K562 (cell line): ENCODE results near the gene RABGAP1L. TPM values are rescaled to one million over a fixed set of nuclear protein-coding genes. Genes with fewer than 3 reads are reported as not detected.
A peak's percentile ranks its signal among the peaks of the same experiment; 100 is the strongest.

ENCODE experiments used
- ATAC-seq: fragments of 200-7000 bp; cut with Tn5 transposase; 3 replicates; pipeline ENCODE4 v1.9.1; 2020; ENCODE audit warnings: moderate library complexity
- BruUV-seq: library from RNA; stranded (reverse); fragments of 400-500 nt; replicated peaks from 2 replicates; lab custom pipeline; 2021; lab: Mats Ljungman, UMichigan
- CTCF ChIA-PET: fragments of 300-600 bp; formaldehyde crosslinking; extraction: SDS; loops from one replicate; lab custom pipeline; 2021; ENCODE audit warnings: low intra/inter-chr PET ratio; lab: Yijun Ruan, JAX
- POLR2A ChIA-PET: fragments of 300-600, 350-650 bp; sonication (Branson Sonifier 250); formaldehyde crosslinking; extraction: SDS; loops from one replicate; lab custom pipeline; 2021; ENCODE audit warnings: antibody characterized with exemption, inconsistent platforms; lab: Yijun Ruan, JAX
- DNase-seq, 4 experiments: peaks; one replicate each; pipeline versions ENCODE4 v3.0.0 to v3.0.0-alpha.2; 2011 to 2018; ENCODE audit warnings: low spot score in 3 of 4, mixed read lengths in 3 of 4; ENCODE audit errors: extremely low read depth in 1 of 4
- FAIRE-seq: peaks from 2 replicates; lab custom pipeline; 2011; peaks lifted over from hg19 to GRCh38; lab: Jason Lieb, UNC
- H2AFZ ChIP-seq: 2 replicates; pipeline ENCODE4 v1.6.0; 2011; ENCODE audit warnings: low read depth, low read length, control low read depth, inconsistent platforms
- H3K27ac ChIP-seq: fragments of 200-600 bp; 3 replicates; pipeline ENCODE4 v1.8.0; 2011; ENCODE audit warnings: low read depth, mild to moderate bottlenecking, control low read depth, inconsistent platforms, low read length, moderate library complexity, mixed read lengths; ENCODE audit errors: extremely low read depth
- H3K27me3 ChIP-seq, 2 experiments: fragments of 300-600 bp in 1 of 2; 2 replicates in 1 of 2; 3 replicates in 1 of 2; pipeline versions ENCODE4 v1.6.0 to v1.8.0; 2011; ENCODE audit warnings: inconsistent platforms in 2 of 2, low read length in 2 of 2, mild to moderate bottlenecking in 1 of 2, mixed read lengths in 1 of 2, moderate library complexity in 1 of 2; ENCODE audit not compliant: control insufficient read depth in 2 of 2, insufficient read depth in 2 of 2
- H3K36me3 ChIP-seq: fragments of 300-600 bp; 3 replicates; pipeline ENCODE4 v1.8.0; 2011; ENCODE audit warnings: mild to moderate bottlenecking, low read length, inconsistent platforms; ENCODE audit not compliant: control insufficient read depth, insufficient read depth
- H3K4me1 ChIP-seq, 2 experiments: fragments of 200-600 bp in 1 of 2; replicated peaks in 1 of 2; 2 replicates in 1 of 2; 3 replicates in 1 of 2; pipeline versions ENCODE4 v1.5.1 to v1.8.0; 2011; ENCODE audit warnings: inconsistent platforms in 2 of 2, low read length in 2 of 2, mild to moderate bottlenecking in 1 of 2, mixed read lengths in 1 of 2, moderate library complexity in 1 of 2; ENCODE audit not compliant: control insufficient read depth in 2 of 2, insufficient read depth in 2 of 2
- H3K4me2 ChIP-seq: 2 replicates; pipeline ENCODE4 v1.6.1; 2011; ENCODE audit warnings: low read length, control low read depth, inconsistent platforms, mixed read lengths; ENCODE audit not compliant: insufficient read depth
- H3K4me3 ChIP-seq: fragments of 200-600 bp; sonication (generic), shearing (Covaris generic); 2 replicates; pipeline ENCODE4 v1.5.1; 2016; ENCODE audit warnings: control low read depth, inconsistent platforms
- H3K79me2 ChIP-seq: fragments of 200-600 bp; 3 replicates; pipeline ENCODE4 v1.8.0; 2011; ENCODE audit warnings: low read length, inconsistent platforms; ENCODE audit not compliant: control insufficient read depth, insufficient read depth
- H3K9ac ChIP-seq, 2 experiments: 2 replicates each; pipeline versions ENCODE4 v1.6.0 to v1.6.1; 2011; ENCODE audit warnings: low read depth in 2 of 2, low read length in 2 of 2, control low read depth in 1 of 2, inconsistent platforms in 1 of 2, mild to moderate bottlenecking in 1 of 2, mixed read lengths in 1 of 2; ENCODE audit not compliant: insufficient read depth in 1 of 2
- H3K9me1 ChIP-seq: one replicate; pipeline ENCODE4 v1.6.0; 2011; ENCODE audit warnings: inconsistent platforms, mild to moderate bottlenecking, low read length, moderate library complexity; ENCODE audit not compliant: control insufficient read depth, insufficient read depth
- H3K9me3 ChIP-seq: replicated peaks from 2 replicates; pipeline ENCODE4 v1.5.1; 2011; ENCODE audit warnings: low read depth, low read length, inconsistent platforms; ENCODE audit not compliant: control insufficient read depth, insufficient read depth
- H4K20me1 ChIP-seq: replicated peaks from 2 replicates; pipeline ENCODE4 v1.6.1; 2011; ENCODE audit warnings: low read length, inconsistent platforms, mixed read lengths; ENCODE audit not compliant: control insufficient read depth, insufficient read depth
- ELF4 ChIP-seq: fragments of 450-650 bp; formaldehyde crosslinking; IDR thresholded peaks from 2 replicates; pipeline ENCODE4 v1.4.0; 2022; ENCODE audit warnings: missing genetic modification characterization
- FIP1L1 ChIP-seq: fragments of 200-400 bp; formaldehyde crosslinking; IDR thresholded peaks from 2 replicates; pipeline ENCODE4 v1.6.1; 2018; ENCODE audit warnings: mild to moderate bottlenecking, low read depth, low read length; ENCODE audit not compliant: poor library complexity, severe bottlenecking
- NCOA6 ChIP-seq: fragments of 450-650 bp; IDR thresholded peaks from 2 replicates; pipeline ENCODE4 v1.6.1; 2017; ENCODE audit warnings: mild to moderate bottlenecking
- NRF1 ChIP-seq, 2 experiments: fragments of 450-650 bp; IDR thresholded peaks in 1 of 2; conservative IDR thresholded peaks in 1 of 2; 2 replicates each; pipeline ENCODE4 v1.6.1; 2014; ENCODE audit warnings: mild to moderate bottlenecking in 2 of 2
- POLR2G ChIP-seq: fragments of 200-400 bp; formaldehyde crosslinking; IDR thresholded peaks from 2 replicates; pipeline ENCODE4 v1.6.1; 2017; ENCODE audit warnings: low read depth, mild to moderate bottlenecking, antibody characterized with exemption, low read length, moderate library complexity
- RBM22 ChIP-seq: fragments of 200-400 bp; formaldehyde crosslinking; IDR thresholded peaks from 2 replicates; pipeline ENCODE4 v1.6.1; 2018; ENCODE audit warnings: low read length, low read depth; ENCODE audit not compliant: poor library complexity, severe bottlenecking
- TEAD1 ChIP-seq, 2 experiments: fragments of 450-650 bp in 1 of 2; sonication (generic) in 1 of 2; formaldehyde crosslinking; IDR thresholded peaks; 2 replicates each; pipeline versions ENCODE4 v1.4.0 to v1.8.0; 2020 to 2022; ENCODE audit warnings: mild to moderate bottlenecking in 2 of 2, missing genetic modification reagents in 1 of 2
- YY1 ChIP-seq, 3 experiments: IDR thresholded peaks; 2 replicates each; pipeline ENCODE4 v1.6.1; 2011; ENCODE audit warnings: low read length in 2 of 3, mild to moderate bottlenecking in 2 of 3, moderate library complexity in 2 of 3, borderline replicate concordance in 1 of 3, control low read depth in 1 of 3, low read depth in 1 of 3; ENCODE audit not compliant: insufficient read depth in 3 of 3, insufficient replicate concordance in 2 of 3, control insufficient read depth in 1 of 3, insufficient read length in 1 of 3; ENCODE audit errors: extremely low read depth in 1 of 3
- ZBED1 ChIP-seq: IDR thresholded peaks from 2 replicates; pipeline ENCODE4 v1.6.1; 2014
- ZBTB1 ChIP-seq: sonication (generic); formaldehyde crosslinking; IDR thresholded peaks from 2 replicates; pipeline ENCODE4 v1.8.1; 2023; ENCODE audit warnings: missing genetic modification reagents, low read depth, mild to moderate bottlenecking, borderline replicate concordance
- ZFP1 ChIP-seq: fragments of 450-650 bp; formaldehyde crosslinking; IDR thresholded peaks from 2 replicates; pipeline ENCODE4 v1.4.0; 2020; ENCODE audit warnings: mild to moderate bottlenecking, mixed read lengths
- WGBS: fragments of 100-300 bp; shearing (Covaris generic); methylation state at CpG from one replicate; pipeline ENCODE4 v1.1.6; 2016; ENCODE audit warnings: low coverage, mixed read lengths; ENCODE audit not compliant: insufficient coverage; ENCODE audit errors: missing lambda C conversion rate; 5-methylcytosine and 5-hydroxymethylcytosine counted together
- in situ Hi-C: fragments of 300-500 bp; cut with MboI; formaldehyde crosslinking; loops from 4 replicates; pipeline ENCODE4 v1.15.0; 2018; ENCODE audit warnings: inconsistent platforms, mixed read lengths
- intact Hi-C: fragments of 100-400 bp; cut with micrococcal nuclease; formaldehyde crosslinking; loops from 2 replicates; pipeline ENCODE4 v1.14.2; 2022
- polyA plus RNA-seq, 8 experiments: library from polyadenylated mRNA; depleted of rRNA in 4 of 8; stranded (reverse) in 5 of 8; unstranded in 3 of 8; fragments of >200 nt; fragmentation: Nextera tagmentation in 2 of 8; fragmentation: Illumina TruSeq in 1 of 8; extraction: Ambion mirVana in 2 of 8; extraction: Trizol in 1 of 8; gene quantifications; 2 replicates each; pipeline versions ENCODE4 v1.2.1 to v1.2.3, GENCODE V29; 2011 to 2014; ENCODE audit warnings: inconsistent platforms in 1 of 8, missing spikeins in 1 of 8
- total RNA-seq, 7 experiments: library from RNA; depleted of rRNA in 6 of 7; stranded (reverse); fragments of >200 nt in 6 of 7; fragmentation: Illumina TruSeq in 2 of 7; extraction: Trizol in 2 of 7; gene quantifications; 2 replicates each; pipeline versions ENCODE4 v1.2.1 to v1.2.3, GENCODE V29; 2011 to 2021; ENCODE audit warnings: low replicate concordance in 1 of 7
- TF ChIP-seq, protein P1 (sequence below): fragments of 250-450 bp; sonication (Bioruptor Pico); IDR thresholded peaks from 2 replicates; pipeline ENCODE4 v1.5.0; 2021; ENCODE audit warnings: mild to moderate bottlenecking, moderate library complexity
- TF ChIP-seq, protein P2 (sequence below): fragments of 250-450 bp; sonication (Bioruptor Pico); IDR thresholded peaks from 2 replicates; pipeline ENCODE4 v1.4.0; 2020; ENCODE audit warnings: mild to moderate bottlenecking, moderate library complexity

Gene RABGAP1L
- total and polyA plus RNA-seq, 9 of the 15 experiments (the other 6 are each of a cell fraction or from before 2014, with no cell fraction given): 16.5 to 44.9 (median 26.7) TPM

- no peak overlapping the region for H2AFZ ChIP-seq
- no peak overlapping the region for H3K4me3 ChIP-seq
- ATAC-seq: no peak
- no TSS peak for BruUV-seq
- 79% methylated on average over 41 of the region's 50 CpGs for WGBS
- no peak overlapping the region for H3K9ac ChIP-seq
- no peak overlapping the region for H3K4me2 ChIP-seq
- H3K27me3 ChIP-seq: no peaks in the 10 kb centered on the region
- DNase-seq: no peak
- peaks cover 0 to 6% of the 10 kb centered on the region in 2 experiments; a peak in 1 of 5 replicates for H3K4me1 ChIP-seq
- FAIRE-seq: no peak
- no peaks in the 10 kb centered on the region for H3K9me1 ChIP-seq
- intact Hi-C loops (no loop called here), in situ Hi-C loops (no loop called here)
- H3K36me3 ChIP-seq: no peaks in the 10 kb centered on the region
- H3K79me2 ChIP-seq: no peaks in the 10 kb centered on the region
- no peaks in the 10 kb centered on the region for H4K20me1 ChIP-seq
- POLR2A ChIA-PET: interaction anchor here (1.1 to 1.5 kb wide), 2 partner anchors 9 to 10 kb away, joined by 3 to 5 read pairs; no protein-coding TSS in a partner anchor
- CTCF ChIA-PET: no interaction called here
- peak; percentile 73 for TF ChIP-seq RBM22
- TF ChIP-seq ZBED1: no peak
- TF ChIP-seq, protein P1, sequence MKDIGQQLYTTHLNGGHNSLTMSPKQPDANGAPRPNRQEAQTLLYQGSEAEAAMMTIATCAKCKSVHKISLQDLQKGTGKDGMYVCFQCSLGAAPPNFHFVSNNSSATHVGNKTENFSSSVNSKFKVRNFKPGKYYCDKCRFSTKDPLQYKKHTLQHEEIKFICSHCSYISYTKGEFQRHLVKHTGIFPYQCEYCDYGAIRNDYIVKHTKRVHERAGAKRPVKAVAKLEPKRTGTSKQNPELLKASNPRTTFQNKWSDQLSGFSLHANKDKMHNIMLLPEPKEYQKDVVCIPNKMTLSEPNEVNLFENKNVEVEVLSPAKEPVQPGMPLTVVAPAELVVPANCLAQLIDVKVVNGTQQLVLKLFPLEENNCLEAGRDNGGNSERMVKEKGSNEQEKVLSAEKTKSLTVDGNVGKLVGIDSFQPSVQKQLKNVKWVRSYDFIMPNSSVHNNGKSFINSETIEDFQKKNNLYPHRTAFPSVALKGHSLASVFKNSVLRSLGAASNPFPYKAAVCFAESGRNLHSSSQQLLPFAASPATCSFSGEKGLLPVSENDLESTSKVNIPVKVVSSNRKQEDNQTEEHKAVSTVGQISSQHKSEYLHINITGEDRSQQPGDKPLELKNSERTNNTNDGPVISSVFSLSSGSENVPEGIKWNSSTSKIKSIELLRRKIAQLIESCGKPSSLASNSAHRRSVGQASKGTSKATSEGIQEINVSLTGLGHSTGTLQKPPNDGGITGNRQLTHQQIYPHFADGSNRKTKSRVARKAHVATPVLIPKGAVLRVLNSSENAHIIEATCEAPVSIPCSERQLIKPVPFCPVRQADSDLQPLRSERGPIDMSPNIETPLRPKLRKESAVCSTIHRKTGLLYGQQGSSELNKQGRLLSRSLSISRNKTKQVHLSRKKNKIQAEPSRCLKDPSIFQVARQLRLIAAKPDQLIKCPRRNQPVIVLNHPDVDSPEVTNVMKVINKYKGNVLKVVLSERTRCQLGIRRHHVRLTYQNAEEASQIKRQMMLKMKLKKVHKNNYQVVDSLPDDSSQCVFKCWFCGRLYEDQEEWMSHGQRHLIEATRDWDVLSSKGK (CRISPR knock-in tag): no peak
- no peak for TF ChIP-seq YY1 (IDR thresholded peaks at IDR 0.05; ENCODE audit: borderline replicate concordance in 1 of 3, control insufficient read depth in 1 of 3, extremely low read depth in 1 of 3, insufficient read depth in 3 of 3, insufficient read length in 1 of 3, insufficient replicate concordance in 2 of 3, low read depth in 1 of 3, low read length in 2 of 3)
- no peak for TF ChIP-seq ZBTB1
- TF ChIP-seq NRF1 (conservative IDR thresholded peaks at IDR 0.05 in 1 of 2, IDR thresholded peaks at IDR 0.05 in 1 of 2): no peak
- TF ChIP-seq, protein P2, sequence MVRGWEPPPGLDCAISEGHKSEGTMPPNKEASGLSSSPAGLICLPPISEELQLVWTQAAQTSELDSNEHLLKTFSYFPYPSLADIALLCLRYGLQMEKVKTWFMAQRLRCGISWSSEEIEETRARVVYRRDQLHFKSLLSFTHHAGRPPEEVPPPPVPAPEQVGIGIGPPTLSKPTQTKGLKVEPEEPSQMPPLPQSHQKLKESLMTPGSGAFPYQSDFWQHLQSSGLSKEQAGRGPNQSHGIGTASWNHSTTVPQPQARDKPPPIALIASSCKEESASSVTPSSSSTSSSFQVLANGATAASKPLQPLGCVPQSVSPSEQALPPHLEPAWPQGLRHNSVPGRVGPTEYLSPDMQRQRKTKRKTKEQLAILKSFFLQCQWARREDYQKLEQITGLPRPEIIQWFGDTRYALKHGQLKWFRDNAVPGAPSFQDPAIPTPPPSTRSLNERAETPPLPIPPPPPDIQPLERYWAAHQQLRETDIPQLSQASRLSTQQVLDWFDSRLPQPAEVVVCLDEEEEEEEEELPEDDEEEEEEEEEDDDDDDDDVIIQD (CRISPR knock-in tag): no peak
- no peak for TF ChIP-seq ELF4 (CRISPR knock-in tag)
- TF ChIP-seq ZFP1 (CRISPR knock-in tag): no peak
- peak; percentile 22 for TF ChIP-seq FIP1L1
- TF ChIP-seq NCOA6: no peak
- peak; percentile 55 for TF ChIP-seq POLR2G
- TF ChIP-seq TEAD1 (CRISPR knock-in tag; IDR thresholded peaks at IDR 0.05): no peak
- no peak overlapping the region for H3K27ac ChIP-seq
- no peaks in the 10 kb centered on the region for H3K9me3 ChIP-seq
Observed at GRCh38 chr1:174710868-174711845, 551.8 kb downstream of the RABGAP1L start.
